NCI-H82 treated with DMSO at 0.1 percent for 48 hours (cell line): ENCODE results near the gene TIMM17A.

Experiments used
- DNase-seq: peaks from one replicate; lab custom pipeline; 2025; ENCODE audit not compliant: unreplicated experiment; lab: John Stamatoyannopoulos, UW

The TIMM17A gene

GRCh38 chr1:201982623-201983379, 27.5 kb downstream of the TIMM17A start, which contains the start of gene RNPEP:
Gene RNPEP, plus strand, starts transcription at chr1:201982648. Its CDS starts 19 bp downstream, at chr1:201982667.
- peak; percentile 57 for DNase-seq

- DNase-seq = no peak
Observed at GRCh38 chr1:201983380-201983805, 28.1 kb downstream of the TIMM17A start.

- DNase-seq = no peak
Observed at GRCh38 chr1:201984446-201984845, 29.1 kb downstream of the TIMM17A start.

DNA sequence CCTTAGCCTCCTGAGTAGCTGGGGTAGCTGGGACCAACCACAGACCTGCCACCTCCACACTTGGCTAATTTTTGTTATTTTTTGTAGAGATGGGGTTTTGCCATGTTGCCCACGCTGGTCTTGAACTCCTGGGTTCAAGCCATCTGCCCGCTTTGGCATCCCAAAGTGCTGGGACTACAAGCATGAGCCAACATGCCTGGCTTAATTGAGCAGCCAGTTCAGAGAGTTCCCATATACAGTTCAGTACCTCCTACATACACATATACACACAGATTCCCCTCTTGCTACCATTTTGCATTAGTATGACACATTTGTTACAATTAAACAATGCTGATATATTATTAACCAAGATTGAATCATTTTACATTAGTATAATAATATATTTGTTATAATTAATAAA, 30.1 kb downstream of the TIMM17A start:
- no peak for DNase-seq

DNA sequence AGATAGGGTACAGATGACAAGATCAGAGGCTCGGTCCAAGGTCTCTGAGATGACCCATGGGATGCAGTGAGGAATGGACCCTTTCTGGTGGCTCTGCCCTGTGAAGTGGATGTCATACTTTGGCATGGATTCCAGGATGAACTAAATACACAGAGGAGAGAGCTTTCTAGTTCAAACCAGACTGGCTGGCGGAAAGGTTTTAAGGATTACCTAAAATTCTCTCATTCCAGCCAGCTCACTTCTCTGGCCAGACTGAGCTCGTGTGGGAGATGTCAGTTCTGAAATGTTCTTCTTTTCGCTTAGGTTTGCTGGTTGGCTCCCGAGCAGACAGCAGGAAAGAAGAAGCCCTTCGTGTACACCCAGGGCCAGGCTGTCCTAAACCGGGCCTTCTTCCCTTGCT, 33.3 kb downstream of the TIMM17A start:
- DNase-seq = no peak

DNA sequence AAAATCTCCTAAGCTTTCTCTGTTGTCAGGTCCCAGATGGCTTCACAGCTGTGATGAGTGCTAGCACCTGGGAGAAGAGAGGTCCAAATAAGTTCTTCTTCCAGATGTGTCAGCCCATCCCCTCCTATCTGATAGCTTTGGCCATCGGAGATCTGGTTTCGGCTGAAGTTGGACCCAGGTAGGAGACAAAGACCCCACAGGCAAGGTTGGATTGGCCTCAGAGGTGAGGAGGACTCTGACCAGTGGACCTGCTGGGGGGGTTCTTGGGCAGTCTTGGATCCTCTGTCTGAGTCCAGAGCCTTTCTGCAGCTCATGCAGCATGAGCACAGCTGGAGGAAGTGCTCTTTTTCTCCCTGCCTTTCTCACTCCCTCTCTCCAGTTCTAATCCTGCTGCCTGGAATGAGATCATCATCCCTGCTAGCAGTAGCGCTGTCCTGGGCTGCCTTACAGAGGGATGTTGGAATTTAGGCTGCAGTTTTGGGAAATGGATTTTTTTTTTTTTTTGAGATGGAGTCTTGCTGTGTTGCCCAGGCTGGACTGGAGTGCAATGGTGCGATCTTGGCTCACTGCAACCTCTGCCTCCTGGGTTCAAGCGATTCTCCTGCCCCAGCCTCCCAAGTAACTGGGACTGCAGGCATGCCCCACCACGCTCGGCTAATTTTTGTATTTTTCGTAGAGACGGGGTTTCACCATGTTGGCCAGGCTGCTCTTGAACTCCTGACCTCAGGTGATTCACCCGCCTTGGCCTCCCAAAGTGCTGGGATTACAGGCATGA, 34.2 kb downstream of the TIMM17A start:
- DNase-seq = no peak

DNA sequence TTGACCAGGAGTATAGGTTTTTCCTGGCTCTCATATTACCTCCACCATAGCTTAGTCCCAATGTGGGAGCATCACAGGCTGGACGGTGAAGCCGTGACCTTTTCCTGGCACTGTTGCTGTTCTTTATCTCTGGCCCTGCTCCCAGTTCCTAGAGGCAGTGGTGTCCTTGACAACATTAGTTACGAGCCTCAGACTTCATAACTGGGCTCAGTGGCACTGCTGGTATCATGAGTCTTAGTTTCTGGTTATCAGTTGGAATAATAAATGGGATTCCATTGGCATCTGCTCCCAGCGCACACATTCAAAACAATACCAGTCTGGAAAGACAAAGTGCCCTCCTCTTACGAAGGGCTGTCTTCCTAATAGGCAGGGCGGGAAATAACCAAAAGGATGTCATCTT, 35.1 kb downstream of the TIMM17A start:
- no peak for DNase-seq

DNA sequence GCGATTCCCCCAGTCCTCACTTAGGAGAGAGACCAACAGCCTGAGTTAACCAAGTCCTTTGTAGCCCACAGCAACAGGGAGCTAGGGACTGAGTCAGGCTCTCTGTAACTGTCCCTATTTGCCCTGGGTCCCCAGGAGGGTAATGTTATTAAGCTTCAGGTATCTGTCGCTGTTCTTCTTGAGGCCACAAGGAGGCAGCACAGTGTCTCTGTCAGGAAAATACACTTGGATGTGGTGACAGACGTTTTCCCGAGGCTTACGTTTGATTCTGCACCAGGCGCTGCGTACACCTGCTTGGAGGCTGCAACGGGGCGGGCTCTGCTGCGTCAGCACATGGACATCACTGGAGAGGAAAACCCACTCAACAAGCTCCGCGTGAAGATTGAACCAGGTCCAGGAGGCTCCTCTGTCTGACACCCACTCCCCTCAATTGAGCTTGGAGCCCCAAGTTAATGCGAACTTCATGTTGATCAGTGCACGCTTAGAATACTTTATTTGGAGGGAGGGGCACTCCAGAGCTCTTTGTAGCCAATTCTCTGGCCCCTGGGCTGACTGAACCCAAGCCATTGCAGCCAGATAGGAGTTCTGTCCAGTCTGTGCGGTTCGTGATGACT, 44.4 kb downstream of the TIMM17A start:
- peak; percentile 80 for DNase-seq

GRCh38 chr1:202002507-202002906, 47.2 kb downstream of the TIMM17A start:
- DNase-seq = no peak

DNA sequence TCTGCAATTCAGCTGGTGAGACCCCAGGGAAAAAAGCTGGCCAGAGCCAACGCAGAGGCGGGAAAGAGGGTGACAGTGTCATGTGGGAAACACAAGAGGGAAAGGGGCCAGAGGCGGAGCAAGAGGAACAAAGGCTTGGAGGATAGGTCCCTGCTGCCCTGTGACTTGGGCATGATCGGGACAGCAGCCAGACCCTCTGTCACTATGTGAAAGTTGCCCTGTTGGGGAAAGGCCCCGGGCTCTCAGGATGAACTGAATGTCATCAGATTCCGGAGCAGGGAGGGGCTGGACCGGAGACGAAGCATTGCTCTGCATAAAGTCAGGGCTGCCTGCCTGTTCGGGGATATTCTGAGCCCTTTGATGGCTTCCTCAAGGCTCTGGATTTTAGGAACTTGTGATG, 49.4 kb downstream of the TIMM17A start:
- DNase-seq = no peak

- no peak for DNase-seq
Observed at GRCh38 chr1:202005958-202006357, 50.7 kb downstream of the TIMM17A start.

DNA sequence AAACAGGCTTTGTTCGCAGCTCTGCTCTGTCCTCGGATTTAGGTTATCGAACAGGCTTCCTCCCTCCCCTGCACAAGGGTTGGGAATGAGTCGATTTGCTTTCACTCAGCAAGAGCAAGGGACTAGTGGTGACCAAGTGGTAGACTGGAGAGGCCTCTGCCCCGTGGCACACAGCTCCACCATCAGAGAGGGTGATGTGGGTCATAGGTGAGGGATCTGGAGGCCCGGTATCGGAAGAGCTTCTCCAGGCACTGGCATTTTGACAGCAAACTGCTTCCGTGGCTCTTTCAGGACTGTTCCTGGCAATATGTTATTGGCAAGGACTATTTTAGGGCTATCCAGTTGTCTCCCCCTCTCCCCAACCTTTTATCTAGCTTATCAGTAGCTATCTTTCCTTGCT, 52.0 kb downstream of the TIMM17A start:
- DNase-seq = no peak

DNA sequence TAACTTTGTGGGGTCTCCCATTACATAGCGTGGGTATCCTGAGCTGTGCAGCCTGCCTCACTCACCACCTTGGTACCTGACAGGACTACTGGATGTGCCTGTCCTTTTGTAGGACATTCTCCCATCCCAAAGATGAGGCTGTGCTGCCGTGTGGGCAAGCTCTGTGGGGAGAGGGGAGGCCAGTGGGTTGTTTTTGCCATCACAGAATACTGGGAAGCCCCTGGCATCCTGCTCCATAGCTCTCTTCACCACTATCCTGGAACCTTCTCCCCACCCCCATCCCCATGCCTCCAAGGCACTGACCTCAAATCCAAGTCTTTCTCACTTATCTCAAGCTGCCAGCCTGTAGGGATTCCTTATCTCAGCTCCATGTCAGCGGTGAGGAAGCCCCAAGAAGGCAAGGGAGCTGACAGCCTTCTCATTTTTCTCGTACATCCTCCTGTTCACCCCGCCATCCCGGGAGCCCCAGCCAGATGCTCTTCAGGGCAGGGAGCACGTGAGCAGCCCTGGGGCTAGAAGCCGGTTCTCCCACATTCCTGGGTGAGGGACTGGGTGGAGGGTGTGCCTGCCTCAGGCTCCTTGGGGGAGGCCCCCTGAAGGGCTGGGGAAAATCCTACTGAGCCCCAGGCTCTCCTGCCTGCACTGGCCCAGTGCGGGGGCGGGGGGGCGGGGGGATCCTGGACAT, 52.6 kb downstream of the TIMM17A start:
- DNase-seq = no peak

GRCh38 chr1:202009326-202010179, 54.2 kb downstream of the TIMM17A start:
- DNase-seq = peak; percentile 84

GRCh38 chr1:202010180-202011015, 55.1 kb downstream of the TIMM17A start, which contains the start of gene ELF3:
Gene ELF3, plus strand, starts transcription at chr1:202010587. Its CDS starts 550 bp downstream, at chr1:202011137.
- DNase-seq = peak; percentile 66

DNA sequence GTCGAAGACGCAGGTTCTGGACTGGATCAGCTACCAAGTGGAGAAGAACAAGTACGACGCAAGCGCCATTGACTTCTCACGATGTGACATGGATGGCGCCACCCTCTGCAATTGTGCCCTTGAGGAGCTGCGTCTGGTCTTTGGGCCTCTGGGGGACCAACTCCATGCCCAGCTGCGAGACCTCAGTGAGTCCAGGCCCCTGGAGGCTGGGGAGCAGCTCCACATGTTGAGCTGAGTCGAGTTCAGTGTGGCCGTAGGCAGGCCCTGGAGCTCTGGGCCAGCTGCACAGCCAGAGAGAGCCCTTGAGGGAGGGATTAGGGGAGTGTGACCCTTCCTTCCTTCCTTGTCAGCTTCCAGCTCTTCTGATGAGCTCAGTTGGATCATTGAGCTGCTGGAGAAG, 56.7 kb downstream of the TIMM17A start:
- no peak for DNase-seq

DNA sequence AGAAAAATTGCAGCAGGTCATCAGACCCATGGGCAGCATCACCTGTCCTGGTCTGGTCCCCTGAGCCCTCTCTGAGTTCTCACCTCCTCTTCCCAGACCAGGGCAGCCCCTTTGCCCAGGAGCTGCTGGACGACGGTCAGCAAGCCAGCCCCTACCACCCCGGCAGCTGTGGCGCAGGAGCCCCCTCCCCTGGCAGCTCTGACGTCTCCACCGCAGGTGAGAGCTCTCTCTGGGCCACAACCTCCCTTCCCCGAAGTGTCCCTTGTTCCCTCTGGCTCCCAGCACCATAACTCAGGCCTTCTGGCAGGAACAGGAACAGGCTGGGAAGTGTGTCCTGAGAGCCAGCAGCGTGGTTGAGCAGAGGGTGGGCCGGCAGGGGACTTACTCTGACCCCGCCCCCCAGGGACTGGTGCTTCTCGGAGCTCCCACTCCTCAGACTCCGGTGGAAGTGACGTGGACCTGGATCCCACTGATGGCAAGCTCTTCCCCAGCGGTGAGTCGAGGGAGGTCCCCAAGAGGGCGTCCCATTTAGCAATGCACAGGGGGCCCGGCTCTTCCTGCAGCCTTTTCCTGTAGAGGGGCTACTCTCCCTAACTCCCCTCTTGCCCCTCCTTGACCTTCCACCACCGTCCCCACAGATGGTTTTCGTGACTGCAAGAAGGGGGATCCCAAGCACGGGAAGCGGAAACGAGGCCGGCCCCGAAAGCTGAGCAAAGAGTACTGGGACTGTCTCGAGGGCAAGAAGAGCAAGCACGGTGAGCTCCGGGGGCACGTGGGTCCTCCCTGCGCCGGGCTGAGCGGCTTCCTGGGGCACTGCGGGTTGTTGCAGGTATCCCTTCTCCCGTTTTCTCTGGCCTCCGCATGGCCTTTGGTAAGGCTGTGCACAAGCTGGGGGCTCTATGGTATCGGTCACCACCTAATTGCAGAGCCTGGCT, 57.5 kb downstream of the TIMM17A start:
- no peak for DNase-seq

DNA sequence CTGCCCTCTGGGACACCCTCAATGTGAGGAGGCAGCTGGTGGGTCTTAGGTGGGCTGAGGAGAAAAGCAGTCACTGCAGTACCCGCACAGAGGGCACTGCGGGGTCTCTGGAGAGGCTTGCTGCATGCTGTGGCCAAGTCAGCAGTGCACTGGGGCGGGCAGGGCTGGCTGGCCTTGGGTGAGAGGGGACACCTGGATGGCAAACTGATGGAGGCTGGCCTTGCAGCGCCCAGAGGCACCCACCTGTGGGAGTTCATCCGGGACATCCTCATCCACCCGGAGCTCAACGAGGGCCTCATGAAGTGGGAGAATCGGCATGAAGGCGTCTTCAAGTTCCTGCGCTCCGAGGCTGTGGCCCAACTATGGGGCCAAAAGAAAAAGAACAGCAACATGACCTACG, 58.3 kb downstream of the TIMM17A start:
- DNase-seq = no peak
